Right atrium auricular region (tissue), 2 donors: ENCODE measurements around the gene COL7A1. TPM values are rescaled to one million over a fixed set of nuclear protein-coding genes. Genes with fewer than 3 reads are reported as not detected.
A peak's percentile ranks its signal among the peaks of the same experiment; 100 is the strongest.

ENCODE experiments used
- DNase-seq: peaks from one replicate; pipeline ENCODE4 v3.0.0-alpha.2; 2019; ENCODE audit warnings: low spot score
- H3K27ac ChIP-seq, 2 donors: fragments of 200-600 bp; sonication (generic); 1 replicate in 1 of 2; 2 replicates in 1 of 2; pipeline ENCODE4 v1.5.1; 2016 to 2019
- H3K27me3 ChIP-seq, 2 donors: fragments of 200-600 bp; sonication (generic); one replicate each; pipeline versions ENCODE4 v1.5.1 to v1.6.0; 2017 to 2019
- H3K36me3 ChIP-seq: fragments of 200-600 bp; sonication (generic); one replicate; pipeline ENCODE4 v1.5.1; 2016
- H3K4me1 ChIP-seq, 2 donors: fragments of 200-600 bp; sonication (generic); one replicate each; pipeline versions ENCODE4 v1.5.1 to v1.6.0; 2017 to 2019
- H3K4me3 ChIP-seq, 2 donors: fragments of 200-600 bp; sonication (generic); 1 replicate in 1 of 2; 2 replicates in 1 of 2; pipeline ENCODE4 v1.5.1; 2017 to 2019; ENCODE audit warnings: mild to moderate bottlenecking in 1 of 2, moderate library complexity in 1 of 2
- H3K9me3 ChIP-seq, 2 donors: fragments of 200-600 bp; sonication (generic); one replicate each; pipeline ENCODE4 v1.5.1; 2019
- CTCF ChIP-seq, 2 donors: fragments of 200-600 bp; sonication (generic); IDR thresholded peaks; one replicate each; pipeline ENCODE4 v1.5.1; 2019; ENCODE audit warnings: antibody characterized with exemption in 2 of 2
- total RNA-seq, 2 donors: library from RNA; depleted of rRNA; stranded (reverse); fragments of >200 nt; gene quantifications; one replicate each; pipeline ENCODE4 v1.1.0, GENCODE V29; 2016

The COL7A1 gene
- total RNA-seq, 2 donors from 2014 or later = 1.9 to 2.6 TPM

- H3K4me1 ChIP-seq = peaks cover 2 to 51% of the 10 kb centered on the region in 2 donors
- DNase-seq = no peak
- no peak for TF ChIP-seq CTCF (IDR thresholded peaks at IDR 0.05)
Measured at GRCh38 chr3:48560648-48561018, 34.5 kb downstream of the COL7A1 start.

GRCh38 chr3:48558493-48559134, 36.5 kb downstream of the COL7A1 start:
- Histone ChIP-seq H3K36me3 (no peaks in the 10 kb centered on the region), H3K9me3 (no peaks in the 10 kb centered on the region), H3K4me1 (peaks cover 2 to 51% of the 10 kb centered on the region in 2 donors), H3K27ac (peak overlapping the region; percentile 53 to 63), H3K4me3 (no peak overlapping the region), H3K27me3 (no peaks in the 10 kb centered on the region)
- peak; percentile 9 to 38 for TF ChIP-seq CTCF (IDR thresholded peaks at IDR 0.05)
- DNase-seq = peak; percentile 72

More at GRCh38 chr3:48560648-48561018, 34.5 kb downstream of the COL7A1 start:
- Histone ChIP-seq H3K27me3 (no peaks in the 10 kb centered on the region), H3K27ac (peak overlapping the region; percentile 75 to 81), H3K9me3 (no peaks in the 10 kb centered on the region), H3K36me3 (no peaks in the 10 kb centered on the region), H3K4me3 (peak overlapping the region; percentile 19 to 49)

GRCh38 chr3:48556796-48557626, 38.1 kb downstream of the COL7A1 start, which contains the start of gene PFKFB4:
Gene PFKFB4, minus strand, starts transcription at chr3:48556803. Its CDS starts 26 bp downstream, at chr3:48556777.
- H3K27ac ChIP-seq = peak within 1 kb of the TSS; percentile 63
- no peaks in the 10 kb centered on the region for H3K36me3 ChIP-seq
- no peaks in the 10 kb centered on the region for H3K9me3 ChIP-seq
- TF ChIP-seq CTCF (IDR thresholded peaks at IDR 0.05) = peak in 1 of 2 donors; percentile 37
- H3K27me3 ChIP-seq = no peaks in the 10 kb centered on the region
- H3K4me1 ChIP-seq = peaks cover 2 to 51% of the 10 kb centered on the region in 2 donors
- DNase-seq = peak; percentile 99
- peak within 1 kb of the TSS; percentile 44 to 63 for H3K4me3 ChIP-seq

- peak overlapping the region; percentile 44 to 63 for H3K4me3 ChIP-seq
- no peak for TF ChIP-seq CTCF (IDR thresholded peaks at IDR 0.05)
- H3K9me3 ChIP-seq = no peaks in the 10 kb centered on the region
- H3K27ac ChIP-seq = peak overlapping the region; percentile 33 to 63
- no peaks in the 10 kb centered on the region for H3K36me3 ChIP-seq
- H3K4me1 ChIP-seq = peaks cover 2 to 47% of the 10 kb centered on the region in 2 donors
- no peaks in the 10 kb centered on the region for H3K27me3 ChIP-seq
- no peak for DNase-seq
Measured at GRCh38 chr3:48555949-48556795, 39.0 kb downstream of the COL7A1 start.

- Histone ChIP-seq H3K27me3 (no peaks in the 10 kb centered on the region), H3K4me3 (no peak overlapping the region), H3K4me1 (peaks cover 2 to 39% of the 10 kb centered on the region in 2 donors), H3K27ac (no peak overlapping the region), H3K9me3 (no peaks in the 10 kb centered on the region), H3K36me3 (no peaks in the 10 kb centered on the region)
- DNase-seq = no peak
- TF ChIP-seq CTCF (IDR thresholded peaks at IDR 0.05) = no peak
Measured at GRCh38 chr3:48555231-48555948, 39.7 kb downstream of the COL7A1 start.
